LNCAP (cell line): ENCODE data around the gene CACNA1A.

Source experiments
- TF ChIP-seq, protein P1 (sequence below): fragments of 450-650 bp; IDR thresholded peaks from 2 replicates; pipeline ENCODE4 v1.5.1; 2017; ENCODE audit warnings: mild to moderate bottlenecking

Gene CACNA1A

GRCh38 chr19:13417054-13417453 is 89.2 kb downstream of the CACNA1A start:
- TF ChIP-seq, protein P1, sequence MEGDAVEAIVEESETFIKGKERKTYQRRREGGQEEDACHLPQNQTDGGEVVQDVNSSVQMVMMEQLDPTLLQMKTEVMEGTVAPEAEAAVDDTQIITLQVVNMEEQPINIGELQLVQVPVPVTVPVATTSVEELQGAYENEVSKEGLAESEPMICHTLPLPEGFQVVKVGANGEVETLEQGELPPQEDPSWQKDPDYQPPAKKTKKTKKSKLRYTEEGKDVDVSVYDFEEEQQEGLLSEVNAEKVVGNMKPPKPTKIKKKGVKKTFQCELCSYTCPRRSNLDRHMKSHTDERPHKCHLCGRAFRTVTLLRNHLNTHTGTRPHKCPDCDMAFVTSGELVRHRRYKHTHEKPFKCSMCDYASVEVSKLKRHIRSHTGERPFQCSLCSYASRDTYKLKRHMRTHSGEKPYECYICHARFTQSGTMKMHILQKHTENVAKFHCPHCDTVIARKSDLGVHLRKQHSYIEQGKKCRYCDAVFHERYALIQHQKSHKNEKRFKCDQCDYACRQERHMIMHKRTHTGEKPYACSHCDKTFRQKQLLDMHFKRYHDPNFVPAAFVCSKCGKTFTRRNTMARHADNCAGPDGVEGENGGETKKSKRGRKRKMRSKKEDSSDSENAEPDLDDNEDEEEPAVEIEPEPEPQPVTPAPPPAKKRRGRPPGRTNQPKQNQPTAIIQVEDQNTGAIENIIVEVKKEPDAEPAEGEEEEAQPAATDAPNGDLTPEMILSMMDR: no peak

DNA sequence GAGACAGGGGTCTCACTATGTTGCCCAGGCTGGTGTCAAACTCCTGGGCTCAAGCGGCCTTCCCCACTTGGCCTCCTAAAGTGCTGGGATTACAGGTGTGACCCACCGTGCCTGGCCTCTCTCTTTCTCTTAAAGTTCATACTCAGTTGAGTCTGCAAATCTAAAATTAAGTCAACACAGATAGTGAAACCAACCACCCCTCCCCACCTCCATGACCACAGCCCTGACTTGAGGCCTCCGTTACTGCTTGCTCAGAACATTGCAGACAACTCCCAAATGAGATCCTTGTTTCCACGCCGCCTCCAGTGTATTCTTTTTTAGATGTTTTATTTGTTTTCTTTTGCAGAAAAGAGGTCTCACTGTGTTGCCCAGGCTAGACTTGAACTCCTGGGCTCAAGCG is 94.4 kb downstream of the CACNA1A start:
- TF ChIP-seq, protein P1: no peak

DNA sequence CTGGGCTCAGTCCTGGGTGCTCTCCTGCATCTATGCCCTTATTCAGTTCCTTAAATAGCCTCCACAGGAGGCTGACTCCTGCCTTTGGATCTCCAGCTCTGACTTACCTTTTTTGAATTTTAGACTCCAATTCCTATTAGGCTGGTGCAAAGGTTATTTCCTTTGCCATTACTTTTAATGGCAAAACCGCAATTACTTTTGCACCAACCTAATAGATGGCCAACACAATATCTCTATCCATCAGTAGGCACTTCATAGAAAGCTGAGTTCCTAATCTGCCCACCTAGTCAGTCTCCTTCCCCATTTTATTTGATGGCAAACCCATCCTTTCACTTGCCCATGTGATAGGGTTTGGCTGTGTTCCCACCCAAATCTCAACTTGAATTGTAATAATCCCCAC is 95.3 kb downstream of the CACNA1A start:
- TF ChIP-seq, protein P1: no peak

- TF ChIP-seq, protein P1: no peak
Measured at GRCh38 chr19:13408889-13409518, 97.3 kb downstream of the CACNA1A start.

GRCh38 chr19:13404236-13404635 is 102.0 kb downstream of the CACNA1A start:
- TF ChIP-seq, protein P1: no peak

- TF ChIP-seq, protein P1: no peak
Measured at GRCh38 chr19:13401388-13401787, 104.9 kb downstream of the CACNA1A start.

- TF ChIP-seq, protein P1: no peak
Measured at GRCh38 chr19:13400296-13400695, 106.0 kb downstream of the CACNA1A start.

- TF ChIP-seq, protein P1: no peak
Measured at GRCh38 chr19:13399746-13400145, 106.5 kb downstream of the CACNA1A start.
